Astrocyte (in vitro differentiated cells and primary cell): ENCODE data around the gene CTNNA2. TPM values are rescaled to one million over a fixed set of nuclear protein-coding genes. Genes with fewer than 3 reads are reported as not detected.

ENCODE experiments used
- DNase-seq: peaks from one replicate; pipeline ENCODE4 v3.0.0-alpha.2; 2010; ENCODE audit warnings: low read depth
- FAIRE-seq: peaks from 2 replicates; lab custom pipeline; 2011; peaks lifted over from hg19 to GRCh38; lab: Jason Lieb, UNC
- H2AFZ ChIP-seq: 2 replicates; pipeline ENCODE4 v1.6.0; 2012; ENCODE audit warnings: low read depth, low read length, inconsistent platforms
- H3K27ac ChIP-seq: 2 replicates; pipeline ENCODE4 v1.5.1; 2011; ENCODE audit warnings: low read depth, low read length, inconsistent platforms
- H3K27me3 ChIP-seq: 2 replicates; pipeline ENCODE4 v1.6.0; 2011; ENCODE audit warnings: low read length, inconsistent platforms; ENCODE audit not compliant: insufficient read depth
- H3K36me3 ChIP-seq: 2 replicates; pipeline ENCODE4 v1.5.1; 2011; ENCODE audit warnings: low read length, inconsistent platforms; ENCODE audit not compliant: insufficient read depth
- H3K4me1 ChIP-seq: 2 replicates; pipeline ENCODE4 v1.5.1; 2011; ENCODE audit warnings: low read length, inconsistent platforms; ENCODE audit not compliant: insufficient read depth
- H3K4me2 ChIP-seq: 2 replicates; pipeline ENCODE4 v1.6.0; 2012; ENCODE audit warnings: low read length, inconsistent platforms
- H3K4me3 ChIP-seq: 2 replicates; pipeline ENCODE4 v1.5.1; 2011; ENCODE audit warnings: low read depth, mild to moderate bottlenecking, low read length, inconsistent platforms; ENCODE audit not compliant: insufficient read depth
- H3K79me2 ChIP-seq: 2 replicates; pipeline ENCODE4 v1.6.0; 2012; ENCODE audit warnings: mild to moderate bottlenecking, low read length, inconsistent platforms; ENCODE audit not compliant: insufficient read depth
- H3K9ac ChIP-seq: 2 replicates; pipeline ENCODE4 v1.6.0; 2012; ENCODE audit warnings: mild to moderate bottlenecking, low read length, inconsistent platforms
- H3K9me3 ChIP-seq: 2 replicates; pipeline ENCODE4 v1.5.1; 2012; ENCODE audit warnings: low read depth, mild to moderate bottlenecking, low read length, inconsistent platforms; ENCODE audit not compliant: insufficient read depth
- H4K20me1 ChIP-seq: 2 replicates; pipeline ENCODE4 v1.6.0; 2012; ENCODE audit warnings: low read length, inconsistent platforms; ENCODE audit not compliant: insufficient read depth
- H3K27ac Mint-ChIP-seq: one replicate; pipeline ENCODE4 v1.8.0; 2021; ENCODE audit warnings: mild to moderate bottlenecking, mixed read lengths; ENCODE audit not compliant: unreplicated experiment
- H3K27me3 Mint-ChIP-seq: one replicate; pipeline ENCODE4 v1.8.0; 2021; ENCODE audit warnings: low read depth, mixed read lengths; ENCODE audit not compliant: unreplicated experiment
- H3K36me3 Mint-ChIP-seq: one replicate; pipeline ENCODE4 v1.8.0; 2021; ENCODE audit warnings: low read depth, mixed read lengths; ENCODE audit not compliant: unreplicated experiment
- H3K4me1 Mint-ChIP-seq: one replicate; pipeline ENCODE4 v1.8.0; 2021; ENCODE audit warnings: low read depth, mixed read lengths; ENCODE audit not compliant: unreplicated experiment
- H3K4me3 Mint-ChIP-seq: one replicate; pipeline ENCODE4 v1.8.0; 2021; ENCODE audit warnings: mild to moderate bottlenecking, moderate library complexity, mixed read lengths; ENCODE audit not compliant: unreplicated experiment
- H3K9me3 Mint-ChIP-seq: one replicate; pipeline ENCODE4 v1.8.0; 2021; ENCODE audit warnings: mild to moderate bottlenecking, mixed read lengths; ENCODE audit not compliant: unreplicated experiment
- CTCF ChIP-seq: IDR thresholded peaks from 2 replicates; pipeline ENCODE4 v1.5.1; 2011; ENCODE audit warnings: low read depth, mild to moderate bottlenecking, inconsistent platforms, low read length, moderate library complexity; ENCODE audit not compliant: insufficient read depth
- EZH2 ChIP-seq: IDR thresholded peaks from 2 replicates; pipeline ENCODE4 v1.6.1; 2012; ENCODE audit warnings: mild to moderate bottlenecking, low read length, inconsistent platforms; ENCODE audit not compliant: insufficient read depth
- total RNA-seq: library from RNA; stranded (reverse); gene quantifications from 2 replicates; pipeline ENCODE4 v1.2.1, GENCODE V29; 2021

Gene CTNNA2
- total RNA-seq, 1 donor from 2014 or later: 3.9 TPM

GRCh38 chr2:80326214-80326613, 813.4 kb downstream of the CTNNA2 start:
- Histone ChIP-seq H2AFZ (no peak overlapping the region), H3K4me2 (no peak overlapping the region), H3K4me1 (peaks cover 3% of the 10 kb centered on the region), H3K27ac (no peak overlapping the region), H3K9ac (no peak overlapping the region), H3K36me3 (no peaks in the 10 kb centered on the region), H3K4me3 (no peak overlapping the region), H3K79me2 (no peaks in the 10 kb centered on the region), H4K20me1 (no peaks in the 10 kb centered on the region), H3K27me3 (peaks cover 22% of the 10 kb centered on the region), H3K9me3 (no peaks in the 10 kb centered on the region)
- FAIRE-seq: no peak
- no peak overlapping the region for H3K4me3 Mint-ChIP-seq
- no peak overlapping the region for H3K27ac Mint-ChIP-seq
- H3K27me3 Mint-ChIP-seq: peaks cover 8% of the 10 kb centered on the region
- H3K36me3 Mint-ChIP-seq: no peaks in the 10 kb centered on the region
- H3K4me1 Mint-ChIP-seq: peaks cover 5% of the 10 kb centered on the region
- TF ChIP-seq CTCF (peak; percentile 42), EZH2 (no peak)
- no peaks in the 10 kb centered on the region for H3K9me3 Mint-ChIP-seq
- peak; percentile 10 for DNase-seq

- H3K27me3 Mint-ChIP-seq: peaks cover 7% of the 10 kb centered on the region
- Histone ChIP-seq H3K36me3 (no peaks in the 10 kb centered on the region), H3K27ac (no peak overlapping the region), H3K4me2 (no peak overlapping the region), H3K27me3 (peaks cover 17% of the 10 kb centered on the region), H2AFZ (no peak overlapping the region), H3K79me2 (no peaks in the 10 kb centered on the region), H3K9ac (no peak overlapping the region), H3K4me1 (peaks cover 3% of the 10 kb centered on the region), H4K20me1 (no peaks in the 10 kb centered on the region), H3K9me3 (no peaks in the 10 kb centered on the region), H3K4me3 (no peak overlapping the region)
- no peak for DNase-seq
- TF ChIP-seq EZH2 (no peak), CTCF (no peak)
- H3K36me3 Mint-ChIP-seq: no peaks in the 10 kb centered on the region
- no peak overlapping the region for H3K27ac Mint-ChIP-seq
- H3K4me3 Mint-ChIP-seq: no peak overlapping the region
- peaks cover 5% of the 10 kb centered on the region for H3K4me1 Mint-ChIP-seq
- no peaks in the 10 kb centered on the region for H3K9me3 Mint-ChIP-seq
- FAIRE-seq: no peak
Observed at GRCh38 chr2:80326861-80327260, 814.0 kb downstream of the CTNNA2 start.

GRCh38 chr2:80328159-80328571, 815.3 kb downstream of the CTNNA2 start:
- Mint-ChIP-seq H3K27ac (no peak overlapping the region), H3K4me1 (peaks cover 5% of the 10 kb centered on the region), H3K4me3 (no peak overlapping the region)

More at GRCh38 chr2:80328159-80328571, 815.3 kb downstream of the CTNNA2 start:
- DNase-seq (no peak), FAIRE-seq (no peak)
- Histone ChIP-seq H3K79me2 (no peaks in the 10 kb centered on the region), H3K27me3 (peaks cover 10% of the 10 kb centered on the region), H4K20me1 (no peaks in the 10 kb centered on the region), H2AFZ (no peak overlapping the region), H3K9ac (no peak overlapping the region), H3K36me3 (no peaks in the 10 kb centered on the region), H3K9me3 (no peaks in the 10 kb centered on the region), H3K4me3 (no peak overlapping the region), H3K4me1 (no peaks in the 10 kb centered on the region), H3K4me2 (no peak overlapping the region), H3K27ac (no peak overlapping the region)
- TF ChIP-seq EZH2 (no peak), CTCF (no peak)
- H3K36me3 Mint-ChIP-seq: no peaks in the 10 kb centered on the region
- no peaks in the 10 kb centered on the region for H3K9me3 Mint-ChIP-seq
- peaks cover 3% of the 10 kb centered on the region for H3K27me3 Mint-ChIP-seq
